Hepatocyte (in vitro differentiated cells): ENCODE data around the gene TAPBPL.

Experiments used
- EZH2 ChIP-seq: fragments of 200-600 bp; sonication (generic); IDR thresholded peaks from 2 replicates; pipeline ENCODE4 v1.6.1; 2016; ENCODE audit warnings: antibody characterized with exemption, mild to moderate bottlenecking, borderline replicate concordance
- EZH2phosphoT487 ChIP-seq: fragments of 200-600 bp; sonication (generic); IDR thresholded peaks from one replicate; pipeline ENCODE4 v1.6.1; 2018; ENCODE audit warnings: antibody characterized with exemption, mild to moderate bottlenecking, low read depth, moderate library complexity; ENCODE audit not compliant: unreplicated experiment, severe bottlenecking
- TF ChIP-seq, protein P1 (sequence below): fragments of 200-600 bp; sonication (generic); IDR thresholded peaks from 2 replicates; pipeline ENCODE4 v1.5.1; 2016; ENCODE audit warnings: antibody characterized with exemption, mild to moderate bottlenecking; ENCODE audit not compliant: poor library complexity

DNA sequence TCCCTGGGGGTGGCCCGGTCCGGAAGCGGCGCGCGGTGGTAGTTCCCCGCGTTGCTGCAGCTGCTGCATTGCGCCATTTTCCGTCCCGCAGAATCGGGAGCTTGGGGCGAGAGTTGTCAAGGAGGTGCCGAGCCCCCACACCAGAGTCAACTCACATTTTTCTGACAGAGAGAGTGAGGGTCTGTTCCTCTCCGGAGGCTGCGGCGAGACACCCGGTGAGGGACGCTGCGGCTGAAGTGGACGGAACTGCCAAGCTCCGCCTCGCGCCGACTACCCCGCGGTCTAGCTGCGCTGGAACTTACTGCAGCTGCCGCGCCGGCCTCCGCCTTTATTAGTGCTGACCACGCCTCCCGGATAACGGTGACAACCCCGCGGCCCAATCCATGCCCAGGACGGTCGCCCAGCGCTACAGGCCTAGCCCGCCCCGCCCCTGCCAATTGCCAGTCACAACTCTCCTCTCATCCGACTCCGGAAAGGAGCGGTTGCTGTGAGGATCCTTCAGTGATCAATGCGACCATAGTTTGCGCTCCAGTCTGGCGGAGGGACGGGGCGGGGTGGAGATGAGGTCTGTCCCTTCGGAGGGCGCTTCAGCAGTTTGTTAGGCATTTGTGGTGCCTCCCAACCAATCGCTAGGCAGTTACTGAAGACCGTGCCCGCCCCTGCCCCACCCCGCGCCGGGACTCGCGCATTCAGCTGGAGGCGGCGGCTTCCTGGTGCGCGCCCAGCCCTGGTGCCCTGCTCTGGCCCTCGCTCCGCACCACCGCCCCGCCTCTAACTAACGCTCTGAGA lies 18.7 kb downstream of the TAPBPL start, which contains the start of gene VAMP1:
- TF ChIP-seq, protein P1, sequence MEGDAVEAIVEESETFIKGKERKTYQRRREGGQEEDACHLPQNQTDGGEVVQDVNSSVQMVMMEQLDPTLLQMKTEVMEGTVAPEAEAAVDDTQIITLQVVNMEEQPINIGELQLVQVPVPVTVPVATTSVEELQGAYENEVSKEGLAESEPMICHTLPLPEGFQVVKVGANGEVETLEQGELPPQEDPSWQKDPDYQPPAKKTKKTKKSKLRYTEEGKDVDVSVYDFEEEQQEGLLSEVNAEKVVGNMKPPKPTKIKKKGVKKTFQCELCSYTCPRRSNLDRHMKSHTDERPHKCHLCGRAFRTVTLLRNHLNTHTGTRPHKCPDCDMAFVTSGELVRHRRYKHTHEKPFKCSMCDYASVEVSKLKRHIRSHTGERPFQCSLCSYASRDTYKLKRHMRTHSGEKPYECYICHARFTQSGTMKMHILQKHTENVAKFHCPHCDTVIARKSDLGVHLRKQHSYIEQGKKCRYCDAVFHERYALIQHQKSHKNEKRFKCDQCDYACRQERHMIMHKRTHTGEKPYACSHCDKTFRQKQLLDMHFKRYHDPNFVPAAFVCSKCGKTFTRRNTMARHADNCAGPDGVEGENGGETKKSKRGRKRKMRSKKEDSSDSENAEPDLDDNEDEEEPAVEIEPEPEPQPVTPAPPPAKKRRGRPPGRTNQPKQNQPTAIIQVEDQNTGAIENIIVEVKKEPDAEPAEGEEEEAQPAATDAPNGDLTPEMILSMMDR: peak; percentile 3
- TF ChIP-seq EZH2phosphoT487 (no peak), EZH2 (no peak)
